Spleen (tissue), 7 donors: ENCODE data around the gene GPR139.

ENCODE experiments used
- CTCF ChIP-seq, 11 experiments: fragments of 200-600 bp in 7 of 11; fragments of 450-650 bp in 4 of 11; sonication (generic) in 4 of 11; IDR thresholded peaks in 8 of 11; conservative IDR thresholded peaks in 3 of 11; 1 replicate in 7 of 11; 2 replicates in 4 of 11; pipeline versions ENCODE4 v1.4.0 to v1.8.0; 2016 to 2021; ENCODE audit warnings: antibody characterized with exemption in 11 of 11, inconsistent platforms in 4 of 11, mild to moderate bottlenecking in 1 of 11
- POLR2A ChIP-seq, 3 donors: fragments of 450-650 bp; IDR thresholded peaks; one replicate each; pipeline ENCODE4 v1.5.1; 2017; ENCODE audit warnings: antibody characterized with exemption in 3 of 3, mild to moderate bottlenecking in 1 of 3
- donor health status: DM: no; HTN: no; CAD: no; lungs with moderate emphysema.
- donor health status: DM: no; HTN: no; CAD: no.
- donor health status: DM: no; HTN: no; CAD: no.

- TF ChIP-seq CTCF (IDR thresholded peaks at IDR 0.05 in 8 of 11, conservative IDR thresholded peaks at IDR 0.05 in 3 of 11) (no peak), POLR2A (IDR thresholded peaks at IDR 0.05) (no peak)
Measured at GRCh38 chr16:20064520-20064919, 9.2 kb downstream of the GPR139 start.
